ENCODE results near the gene ACTL8. TPM values are rescaled to one million over a fixed set of nuclear protein-coding genes. Genes with fewer than 3 reads are reported as not detected.

Gene ACTL8
- total RNA-seq, 4 donors from 2014 or later, result 0.18 to 0.50 (median 0.19) TPM; not detected in 1

GRCh38 chr1:17802945-17803344 is 47.8 kb downstream of the ACTL8 start:
- Histone ChIP-seq H3K36me3 (no peaks in the 10 kb centered on the region), H3K9me3 (no peaks in the 10 kb centered on the region), H3K27me3 (peaks cover 0 to 48% (median 0%) of the 10 kb centered on the region in 4 donors), H3K4me3 (no peak overlapping the region), H3K4me1 (no peaks in the 10 kb centered on the region), H3K27ac (no peak overlapping the region)
- intact Hi-C loops (cut with DNase I), result no loop called here
- no peak for DNase-seq
- TF ChIP-seq CTCF (IDR thresholded peaks at IDR 0.05) (no peak), POLR2A (IDR thresholded peaks at IDR 0.05) (no peak)
- WGBS, 2 donors, result 75 to 79% methylated on average over 7 of the region's 7 CpGs

- Histone ChIP-seq H3K27ac (no peak overlapping the region), H3K4me1 (no peaks in the 10 kb centered on the region), H3K36me3 (no peaks in the 10 kb centered on the region), H3K9me3 (no peaks in the 10 kb centered on the region), H3K27me3 (peaks cover 0 to 32% (median 0%) of the 10 kb centered on the region in 4 donors), H3K4me3 (no peak overlapping the region)
- WGBS, 2 donors, result 60 to 66% methylated on average over 8 to 10 of the region's 10 CpGs
- no peak for DNase-seq
- intact Hi-C loops (cut with DNase I), result no loop called here
- no peak for TF ChIP-seq CTCF (IDR thresholded peaks at IDR 0.05)
- no peak for TF ChIP-seq POLR2A (IDR thresholded peaks at IDR 0.05)
These were observed 50.9 kb downstream of the ACTL8 start for GRCh38 chr1:17805869-17806684.

DNA sequence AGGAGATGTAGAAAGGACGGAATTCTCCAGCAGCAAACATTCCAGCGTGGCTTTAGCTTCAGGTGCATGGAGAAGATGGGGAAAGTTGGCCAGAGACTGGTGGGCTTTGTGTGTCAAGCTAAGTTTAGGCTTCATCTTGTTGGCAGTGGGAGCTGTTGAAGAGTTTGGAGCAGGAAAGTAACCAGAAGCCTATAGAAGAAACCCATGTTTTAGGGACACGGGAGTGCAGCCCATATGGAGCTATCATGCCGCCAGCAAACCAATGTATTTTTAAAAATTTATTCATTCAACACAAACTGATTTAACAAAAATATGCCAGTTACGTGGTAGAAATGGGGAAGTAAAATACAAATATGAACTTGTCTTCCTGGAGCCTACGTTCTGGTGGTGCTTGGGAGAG is 53.7 kb downstream of the ACTL8 start:
- DNase-seq, result no peak
- intact Hi-C loops (cut with DNase I), result no loop called here

DNA sequence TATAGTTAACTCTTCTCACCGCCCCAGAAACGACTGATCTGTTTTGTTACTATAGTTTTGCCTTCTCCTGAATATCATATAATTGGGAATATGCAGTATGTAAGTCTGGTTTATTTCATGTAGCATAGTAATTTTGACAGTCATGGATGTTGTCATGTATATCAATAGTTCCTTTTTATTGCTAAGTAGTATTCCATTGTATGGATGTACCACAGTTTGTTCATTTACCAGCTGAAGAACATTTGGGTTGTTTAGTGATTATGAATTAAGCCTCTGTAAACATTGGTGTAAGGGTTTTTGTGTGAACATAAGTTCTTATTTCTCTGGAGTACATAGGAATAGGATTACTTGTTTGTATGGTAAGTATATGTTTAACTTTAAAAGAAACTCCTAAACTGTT is 55.5 kb downstream of the ACTL8 start:
- Histone ChIP-seq H3K27me3 (peaks cover 0 to 2% (median 0%) of the 10 kb centered on the region in 4 donors), H3K4me3 (no peak overlapping the region), H3K9me3 (no peaks in the 10 kb centered on the region), H3K4me1 (no peaks in the 10 kb centered on the region), H3K27ac (no peak overlapping the region), H3K36me3 (no peaks in the 10 kb centered on the region)
- TF ChIP-seq CTCF (IDR thresholded peaks at IDR 0.05) (no peak), POLR2A (IDR thresholded peaks at IDR 0.05) (no peak)
- intact Hi-C loops (cut with DNase I), result no loop called here
- DNase-seq, result no peak
- WGBS, 2 donors, result 88 to 96% methylated on average over 2 of the region's 2 CpGs

More for the DNA sequence above, 53.7 kb downstream of the ACTL8 start:
- TF ChIP-seq POLR2A (IDR thresholded peaks at IDR 0.05), result no peak
- no peaks in the 10 kb centered on the region for H3K4me1 ChIP-seq
- no peak overlapping the region for H3K27ac ChIP-seq
- peaks cover 0 to 19% (median 0%) of the 10 kb centered on the region in 4 donors for H3K27me3 ChIP-seq
- H3K4me3 ChIP-seq, result no peak overlapping the region
- H3K36me3 ChIP-seq, result no peaks in the 10 kb centered on the region
- H3K9me3 ChIP-seq, result no peaks in the 10 kb centered on the region
- 56 to 62% methylated on average over 6 of the region's 6 CpGs for WGBS, 2 donors

DNA sequence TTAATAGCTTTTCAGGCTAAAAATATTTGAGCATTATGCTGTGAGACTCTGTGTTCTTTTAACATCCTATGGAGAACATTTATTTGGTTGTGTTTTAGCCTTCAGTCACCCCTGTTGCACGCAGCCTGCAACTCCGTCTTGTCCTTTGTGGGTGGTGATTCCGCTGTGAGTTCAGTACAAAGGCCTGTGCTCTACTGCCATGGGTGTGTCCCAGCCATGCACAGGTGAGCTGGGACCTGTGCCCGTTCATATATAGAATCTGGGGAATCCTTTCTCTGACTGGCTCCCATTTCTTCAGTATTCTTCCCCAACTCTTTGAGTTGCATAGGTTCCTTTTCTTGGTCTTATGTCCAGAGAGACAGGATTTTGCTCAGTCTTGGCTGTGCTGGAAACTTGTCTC is 61.4 kb downstream of the ACTL8 start:
- Histone ChIP-seq H3K4me3 (no peak overlapping the region), H3K27me3 (peaks cover 0 to 38% (median 0%) of the 10 kb centered on the region in 4 donors), H3K36me3 (no peaks in the 10 kb centered on the region), H3K9me3 (no peaks in the 10 kb centered on the region), H3K27ac (no peak overlapping the region), H3K4me1 (no peaks in the 10 kb centered on the region)
- DNase-seq, result no peak
- TF ChIP-seq CTCF (IDR thresholded peaks at IDR 0.05) (no peak), POLR2A (IDR thresholded peaks at IDR 0.05) (no peak)
- intact Hi-C loops (cut with DNase I), result no loop called here
- 49 to 71% methylated on average over 3 to 4 of the region's 4 CpGs for WGBS, 2 donors

Measured in esophagus squamous epithelium (tissue), 5 donors.